ENCODE measurements around the gene C20orf202. TPM values are rescaled to one million over a fixed set of nuclear protein-coding genes. Genes with fewer than 3 reads are reported as not detected.
A peak's percentile ranks its signal among the peaks of the same experiment; 100 is the strongest.

Gene C20orf202
- total RNA-seq, 1 experiment from 2014 or later: not detected

- intact Hi-C loops (cut with micrococcal nuclease): no loop called here
- no peak for TF ChIP-seq EZH2 (IDR thresholded peaks at IDR 0.05; ENCODE audit: low read length, unreplicated experiment)
- no peak for TF ChIP-seq EZH2phosphoT487 (IDR thresholded peaks at IDR 0.05; ENCODE audit: borderline replicate concordance, low read length)
- no peak for TF ChIP-seq CTCF (conservative IDR thresholded peaks at IDR 0.05; ENCODE audit: low read depth, low read length)
- Histone ChIP-seq H3K79me2 (ENCODE audit: low read length) (no peaks in the 10 kb centered on the region), H3K27me3 (ENCODE audit: low read length) (no peaks in the 10 kb centered on the region), H3K9ac (ENCODE audit: low read length) (no peak overlapping the region), H3K27ac (ENCODE audit: low read length) (no peak overlapping the region), H3K9me3 (ENCODE audit: low read length) (no peaks in the 10 kb centered on the region), H3K4me1 (ENCODE audit: insufficient read depth, low read length) (no peaks in the 10 kb centered on the region), H2AFZ (ENCODE audit: low read length) (no peak overlapping the region), H3K9me2 (replicated peaks; ENCODE audit: low read length) (no peaks in the 10 kb centered on the region), H3K36me3 (ENCODE audit: low read depth, low read length) (no peaks in the 10 kb centered on the region), H3K4me2 (ENCODE audit: low read length) (no peak overlapping the region), H3F3A (ENCODE audit: low read length, unreplicated experiment) (no peaks in the 10 kb centered on the region), H4K20me1 (ENCODE audit: low read length) (no peaks in the 10 kb centered on the region), H3K4me3 (ENCODE audit: low read length) (no peak overlapping the region)
- DNase-seq: no peak
- POLR2A ChIA-PET (ENCODE audit: unreplicated experiment): no interaction called here
- CTCF ChIA-PET: interaction anchor here (0.7 kb wide), 1 partner anchor 11 kb away, joined by 3 read pairs; no protein-coding TSS in a partner anchor
- no peak for ATAC-seq
- BruUV-seq (replicated peaks): no TSS peak
These were observed 21.1 kb downstream of the C20orf202 start for GRCh38 chr20:1224205-1224890.

GRCh38 chr20:1225263-1225782 is 22.1 kb downstream of the C20orf202 start:
- Histone ChIP-seq H3K4me1 (ENCODE audit: insufficient read depth, low read length) (no peaks in the 10 kb centered on the region), H3K27me3 (ENCODE audit: low read length) (0 out of 2 replicates have a peak, but pooled peaks cover 5% of the 10 kb centered on the region), H3K9me2 (replicated peaks; ENCODE audit: low read length) (no peaks in the 10 kb centered on the region), H3K4me3 (ENCODE audit: low read length) (peak overlapping the region; percentile 76), H3K9me3 (ENCODE audit: low read length) (no peaks in the 10 kb centered on the region), H3K36me3 (ENCODE audit: low read depth, low read length) (no peaks in the 10 kb centered on the region), H2AFZ (ENCODE audit: low read length) (peak overlapping the region; percentile 87), H3F3A (ENCODE audit: low read length, unreplicated experiment) (no peaks in the 10 kb centered on the region), H3K27ac (ENCODE audit: low read length) (no peak overlapping the region), H3K79me2 (ENCODE audit: low read length) (no peaks in the 10 kb centered on the region), H4K20me1 (ENCODE audit: low read length) (no peaks in the 10 kb centered on the region), H3K4me2 (ENCODE audit: low read length) (peak overlapping the region; percentile 88), H3K9ac (ENCODE audit: low read length) (peak overlapping the region; percentile 15)
- peak; percentile 41 for DNase-seq
- CTCF ChIA-PET: interaction anchor here (0.7 kb wide), 1 partner anchor 12 kb away, joined by 3 read pairs; no protein-coding TSS in a partner anchor
- POLR2A ChIA-PET (ENCODE audit: unreplicated experiment): no interaction called here
- no TSS peak for BruUV-seq (replicated peaks)
- TF ChIP-seq CTCF (conservative IDR thresholded peaks at IDR 0.05; ENCODE audit: low read depth, low read length) (no peak), EZH2 (IDR thresholded peaks at IDR 0.05; ENCODE audit: low read length, unreplicated experiment) (no peak)
- ATAC-seq: peak; percentile 84
- intact Hi-C loops (cut with micrococcal nuclease): no loop called here
